Measurements from ENCODE around the gene ZNF670.

GRCh38 chr1:247118946-247119446, 40.4 kb upstream of the ZNF670 start:
- no peak for TF ChIP-seq FOXA2 (IDR thresholded peaks at IDR 0.05)
- TF ChIP-seq, protein P1, sequence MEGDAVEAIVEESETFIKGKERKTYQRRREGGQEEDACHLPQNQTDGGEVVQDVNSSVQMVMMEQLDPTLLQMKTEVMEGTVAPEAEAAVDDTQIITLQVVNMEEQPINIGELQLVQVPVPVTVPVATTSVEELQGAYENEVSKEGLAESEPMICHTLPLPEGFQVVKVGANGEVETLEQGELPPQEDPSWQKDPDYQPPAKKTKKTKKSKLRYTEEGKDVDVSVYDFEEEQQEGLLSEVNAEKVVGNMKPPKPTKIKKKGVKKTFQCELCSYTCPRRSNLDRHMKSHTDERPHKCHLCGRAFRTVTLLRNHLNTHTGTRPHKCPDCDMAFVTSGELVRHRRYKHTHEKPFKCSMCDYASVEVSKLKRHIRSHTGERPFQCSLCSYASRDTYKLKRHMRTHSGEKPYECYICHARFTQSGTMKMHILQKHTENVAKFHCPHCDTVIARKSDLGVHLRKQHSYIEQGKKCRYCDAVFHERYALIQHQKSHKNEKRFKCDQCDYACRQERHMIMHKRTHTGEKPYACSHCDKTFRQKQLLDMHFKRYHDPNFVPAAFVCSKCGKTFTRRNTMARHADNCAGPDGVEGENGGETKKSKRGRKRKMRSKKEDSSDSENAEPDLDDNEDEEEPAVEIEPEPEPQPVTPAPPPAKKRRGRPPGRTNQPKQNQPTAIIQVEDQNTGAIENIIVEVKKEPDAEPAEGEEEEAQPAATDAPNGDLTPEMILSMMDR (IDR thresholded peaks at IDR 0.05; ENCODE audit: low read depth, low read length, missing input control) = no peak
- TF ChIP-seq YY1 (IDR thresholded peaks at IDR 0.05) = no peak
- no peak for TF ChIP-seq ATF3 (IDR thresholded peaks at IDR 0.05)
- no peak for TF ChIP-seq TAF1 (conservative IDR thresholded peaks at IDR 0.05)
- no peak for TF ChIP-seq SP1 (IDR thresholded peaks at IDR 0.05)
- TF ChIP-seq RAD21 (IDR thresholded peaks at IDR 0.05) = no peak
- no peak for TF ChIP-seq FOXA1 (IDR thresholded peaks at IDR 0.05)
- no peak for TF ChIP-seq EGR1 (IDR thresholded peaks at IDR 0.05; ENCODE audit: low read depth in 2 of 2)
- no peak for TF ChIP-seq MAX (IDR thresholded peaks at IDR 0.05)
- no peak for TF ChIP-seq NR2F2 (IDR thresholded peaks at IDR 0.05)
- no peak for TF ChIP-seq HNF4G (IDR thresholded peaks at IDR 0.05)

Measured in liver (tissue), 3 donors.